NCI-H226 (cell line): Measurements from ENCODE around the gene MAPK8IP1.

ENCODE experiments used
- DNase-seq: peaks from one replicate; pipeline ENCODE4 v3.0.0-alpha.2; 2015

MAPK8IP1 gene

DNA sequence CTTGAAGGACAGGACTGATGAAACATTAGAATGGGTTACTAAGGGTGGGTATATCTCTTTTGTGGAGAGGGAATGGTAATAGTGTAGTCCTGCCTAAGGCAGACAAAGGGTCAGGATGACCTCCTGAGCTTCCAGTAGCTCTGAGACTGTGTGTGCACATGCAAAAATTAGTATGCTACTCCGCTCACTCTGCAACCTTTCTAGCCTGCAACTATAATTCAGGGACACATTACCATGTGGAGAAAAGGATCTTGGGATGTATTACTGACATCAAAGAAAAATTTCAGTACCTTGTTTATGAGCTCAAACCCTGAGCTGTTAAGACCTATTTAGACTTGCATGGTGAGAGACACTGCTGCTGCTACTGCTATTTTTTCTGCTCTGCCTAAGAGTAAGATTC, 62.4 kb downstream of the MAPK8IP1 start:
- no peak for DNase-seq

DNA sequence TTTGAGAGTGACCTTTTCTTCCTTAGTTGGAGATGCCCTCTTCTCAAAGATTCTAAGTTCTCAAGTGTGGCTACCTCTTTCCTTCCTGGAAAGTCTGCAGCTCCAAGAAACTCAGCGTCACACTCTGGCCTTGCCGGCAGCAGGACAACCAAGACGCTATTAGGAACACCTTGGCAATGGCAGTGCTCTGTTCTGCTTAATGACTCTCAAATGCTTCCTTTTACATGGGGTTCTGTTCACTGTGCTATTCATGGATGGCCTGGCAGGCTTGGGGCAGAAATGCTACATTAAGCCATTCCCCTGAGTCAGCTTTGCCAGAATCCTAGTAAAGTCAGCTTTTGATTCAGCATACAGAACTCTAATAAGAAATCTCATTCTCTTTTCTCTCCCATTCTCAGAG, 62.9 kb downstream of the MAPK8IP1 start:
- DNase-seq, result no peak

DNA sequence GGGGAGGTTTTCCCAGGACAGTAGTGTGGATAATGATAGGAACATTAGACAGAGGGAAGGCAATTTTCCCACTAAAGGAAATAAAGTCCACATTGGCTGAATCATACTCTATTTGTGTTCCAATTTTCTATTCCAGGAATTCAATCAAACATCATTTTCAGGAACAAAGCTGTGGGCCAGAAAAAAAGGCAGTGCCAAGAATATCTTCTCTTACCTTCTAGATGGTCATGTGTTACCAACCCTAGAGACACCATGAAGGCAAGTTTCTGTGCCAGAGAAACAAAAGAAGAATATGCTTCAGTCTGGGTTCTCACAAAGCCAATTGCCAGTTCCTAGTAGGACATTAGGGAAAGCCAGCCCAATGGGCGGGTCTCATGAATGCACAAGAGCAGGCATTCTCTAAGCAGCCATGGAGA, 64.5 kb downstream of the MAPK8IP1 start:
- DNase-seq, result no peak
